Transverse colon (tissue), 4 donors: ENCODE results near the gene SNX25.
"Not testable (repeated sequence)": the region's sequence is repeated elsewhere in the genome, so short reads cannot be mapped to it uniquely, and the experiment has no call there.

Experiments
- EP300 ChIP-seq: sonication (generic); formaldehyde crosslinking; IDR thresholded peaks from one replicate; pipeline ENCODE4 v1.6.1; 2017; ENCODE audit warnings: antibody characterized with exemption, low read depth
- POLR2A ChIP-seq: fragments of 450-650 bp; IDR thresholded peaks from one replicate; pipeline ENCODE4 v1.6.1; 2016; ENCODE audit warnings: antibody characterized with exemption, mild to moderate bottlenecking, moderate library complexity
- POLR2AphosphoS5 ChIP-seq, 3 donors: sonication (generic); formaldehyde crosslinking; IDR thresholded peaks; one replicate each; pipeline ENCODE4 v1.6.1; 2016; ENCODE audit warnings: antibody characterized with exemption in 3 of 3
- TF ChIP-seq, protein P1 (sequence below), 5 experiments: fragments of 200-600 bp in 3 of 5; fragments of 450-650 bp in 2 of 5; sonication (generic) in 3 of 5; IDR thresholded peaks; 1 replicate in 2 of 5; 2 replicates in 3 of 5; pipeline ENCODE4 v1.5.1; 2016 to 2017; ENCODE audit warnings: antibody characterized with exemption in 5 of 5, inconsistent platforms in 3 of 5, mild to moderate bottlenecking in 2 of 5, moderate library complexity in 1 of 5

DNA sequence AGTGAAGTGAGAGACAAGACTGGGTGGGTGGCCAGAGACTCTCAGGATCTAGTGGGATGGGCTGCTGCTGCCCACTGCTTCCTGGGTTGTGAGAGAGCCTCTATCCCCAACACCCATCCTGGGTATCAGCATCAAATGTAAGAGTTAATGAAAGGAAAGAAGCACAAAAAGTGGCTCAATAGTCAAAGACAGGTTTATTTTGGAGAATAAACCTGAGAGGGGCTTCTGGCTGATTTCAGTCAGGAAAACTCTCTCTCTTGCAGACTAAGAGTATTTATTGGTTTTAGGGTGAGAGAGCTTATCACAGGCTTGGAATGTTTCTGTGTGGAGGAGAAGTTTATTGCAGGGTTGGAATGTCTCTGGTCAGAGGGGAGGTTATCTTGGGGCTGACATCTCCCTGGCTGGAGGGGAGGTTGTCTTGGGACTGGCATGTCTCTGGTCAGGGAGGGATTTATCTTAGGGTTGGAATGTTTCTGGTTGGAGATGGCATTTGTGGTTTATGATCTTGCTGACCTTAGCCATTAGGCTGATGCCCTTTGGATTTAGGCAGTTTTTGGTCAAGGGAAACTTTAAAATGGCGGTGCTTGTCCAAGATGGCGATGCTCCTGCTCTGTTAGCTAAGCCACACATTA, 120.6 kb downstream of the SNX25 start:
- TF ChIP-seq POLR2AphosphoS5 (IDR thresholded peaks at IDR 0.05); POLR2A; EP300: not testable (repeated sequence)
- TF ChIP-seq, protein P1, sequence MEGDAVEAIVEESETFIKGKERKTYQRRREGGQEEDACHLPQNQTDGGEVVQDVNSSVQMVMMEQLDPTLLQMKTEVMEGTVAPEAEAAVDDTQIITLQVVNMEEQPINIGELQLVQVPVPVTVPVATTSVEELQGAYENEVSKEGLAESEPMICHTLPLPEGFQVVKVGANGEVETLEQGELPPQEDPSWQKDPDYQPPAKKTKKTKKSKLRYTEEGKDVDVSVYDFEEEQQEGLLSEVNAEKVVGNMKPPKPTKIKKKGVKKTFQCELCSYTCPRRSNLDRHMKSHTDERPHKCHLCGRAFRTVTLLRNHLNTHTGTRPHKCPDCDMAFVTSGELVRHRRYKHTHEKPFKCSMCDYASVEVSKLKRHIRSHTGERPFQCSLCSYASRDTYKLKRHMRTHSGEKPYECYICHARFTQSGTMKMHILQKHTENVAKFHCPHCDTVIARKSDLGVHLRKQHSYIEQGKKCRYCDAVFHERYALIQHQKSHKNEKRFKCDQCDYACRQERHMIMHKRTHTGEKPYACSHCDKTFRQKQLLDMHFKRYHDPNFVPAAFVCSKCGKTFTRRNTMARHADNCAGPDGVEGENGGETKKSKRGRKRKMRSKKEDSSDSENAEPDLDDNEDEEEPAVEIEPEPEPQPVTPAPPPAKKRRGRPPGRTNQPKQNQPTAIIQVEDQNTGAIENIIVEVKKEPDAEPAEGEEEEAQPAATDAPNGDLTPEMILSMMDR (IDR thresholded peaks at IDR 0.05) = not testable (repeated sequence)
